ENCODE results near the gene PRKAR2B.

Gene PRKAR2B

GRCh38 chr7:107103369-107103768 is 58.9 kb downstream of the PRKAR2B start:
- TF ChIP-seq CTCF (IDR thresholded peaks at IDR 0.05; ENCODE audit: low read depth, low read length) = no peak

GRCh38 chr7:107104801-107105200 is 60.3 kb downstream of the PRKAR2B start:
- no peak for TF ChIP-seq CTCF (IDR thresholded peaks at IDR 0.05; ENCODE audit: low read depth, low read length)
- no peak overlapping the region for H3K4me3 ChIP-seq (ENCODE audit: low read depth, low read length)

More at GRCh38 chr7:107103369-107103768, 58.9 kb downstream of the PRKAR2B start:
- no peak overlapping the region for H3K4me3 ChIP-seq (ENCODE audit: low read depth, low read length)

GRCh38 chr7:107105591-107106245 is 61.2 kb downstream of the PRKAR2B start:
- H3K4me3 ChIP-seq (ENCODE audit: low read depth, low read length) = no peak overlapping the region
- no peak for TF ChIP-seq CTCF (IDR thresholded peaks at IDR 0.05; ENCODE audit: low read depth, low read length)

- no peak for TF ChIP-seq CTCF (IDR thresholded peaks at IDR 0.05; ENCODE audit: low read depth, low read length)
- no peak overlapping the region for H3K4me3 ChIP-seq (ENCODE audit: low read depth, low read length)
Measured at GRCh38 chr7:107108793-107109371, 64.4 kb downstream of the PRKAR2B start.

- H3K4me3 ChIP-seq (ENCODE audit: low read depth, low read length) = no peak overlapping the region
- no peak for TF ChIP-seq CTCF (IDR thresholded peaks at IDR 0.05; ENCODE audit: low read depth, low read length)
Measured at GRCh38 chr7:107109955-107110354, 65.5 kb downstream of the PRKAR2B start.

- H3K4me3 ChIP-seq (ENCODE audit: low read depth, low read length) = no peak overlapping the region
- no peak for TF ChIP-seq CTCF (IDR thresholded peaks at IDR 0.05; ENCODE audit: low read depth, low read length)
Measured at GRCh38 chr7:107111196-107111595, 66.7 kb downstream of the PRKAR2B start.

- TF ChIP-seq CTCF (IDR thresholded peaks at IDR 0.05; ENCODE audit: low read depth, low read length) = no peak
- no peak overlapping the region for H3K4me3 ChIP-seq (ENCODE audit: low read depth, low read length)
Measured at GRCh38 chr7:107113866-107114265, 69.4 kb downstream of the PRKAR2B start.
